Activated CD8-positive, alpha-beta memory T cell treated with anti-CD3 and anti-CD28 coated beads for 36 hours (primary cell): ENCODE data around the gene ERLEC1. TPM values are rescaled to one million over a fixed set of nuclear protein-coding genes. Genes with fewer than 3 reads are reported as not detected.

Experiments
- CTCF ChIA-PET: fragments of 350-600 bp; sonication (Branson Sonifier 250); formaldehyde crosslinking; loops from one replicate; lab custom pipeline; 2021; ENCODE audit warnings: antibody characterized with exemption; lab: Charles Lee
- POLR2A ChIA-PET: fragments of 350-600 bp; sonication (Branson Sonifier 250); formaldehyde crosslinking; loops from one replicate; lab custom pipeline; 2021; ENCODE audit warnings: antibody characterized with exemption; lab: Charles Lee
- total RNA-seq, 2 experiments: library from RNA; stranded (reverse); gene quantifications; one replicate each; pipeline ENCODE4 v1.2.3, GENCODE V29; 2021

ERLEC1 gene
- total RNA-seq, 2 experiments from 2014 or later = 25.2 to 26.0 TPM

DNA sequence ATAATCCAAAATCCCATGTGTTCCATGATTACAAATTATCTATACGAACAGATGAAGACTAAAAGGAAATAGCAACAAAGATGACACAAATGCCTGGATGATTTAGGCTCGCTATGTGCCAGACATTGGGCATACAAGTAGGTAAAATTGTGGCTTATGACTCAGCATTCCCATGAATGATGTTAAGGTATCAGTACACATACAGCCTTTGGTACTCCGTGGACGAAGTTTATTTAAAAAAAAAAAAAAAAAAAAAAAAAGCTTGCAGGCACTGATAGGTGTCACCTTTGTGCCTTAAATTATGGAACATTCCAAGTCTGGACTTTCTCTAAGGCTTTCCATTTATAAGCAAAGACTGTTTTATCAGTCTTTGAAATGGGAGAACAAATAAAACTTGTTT, 16.6 kb upstream of the ERLEC1 start:
- POLR2A ChIA-PET = interaction anchor here (0.6 kb wide), 4 partner anchors 15 to 781 kb away, joined by 3 to 7 read pairs (median 5); no protein-coding TSS in a partner anchor
- CTCF ChIA-PET = interaction anchor here (0.6 kb wide), 1 partner anchor 26 kb away, joined by 3 read pairs; no protein-coding TSS in a partner anchor

DNA sequence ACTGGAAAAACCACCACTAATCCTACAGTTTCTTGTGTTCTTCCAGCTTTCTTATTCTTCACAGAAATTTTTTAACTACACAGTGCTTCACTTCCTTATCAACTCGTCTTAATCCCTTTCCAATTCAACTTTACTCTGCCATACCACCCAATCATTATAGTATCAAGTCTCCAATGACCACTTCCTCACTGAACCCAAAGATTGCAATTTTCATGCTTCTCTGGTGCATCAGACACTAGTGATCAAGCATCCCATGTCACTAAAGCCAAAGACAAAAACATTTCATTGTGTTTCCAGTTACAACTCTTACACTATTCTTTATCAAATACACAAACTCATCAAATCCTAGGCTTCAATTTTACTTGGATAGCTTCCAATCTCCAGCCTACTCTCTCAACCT, 9.7 kb upstream of the ERLEC1 start:
- ChIA-PET POLR2A (interaction anchor here (1.1 kb wide), 1 partner anchor 9 kb away, joined by 6 read pairs; the partner anchor contains the start of gene CHAC2), CTCF (no interaction called here)

DNA sequence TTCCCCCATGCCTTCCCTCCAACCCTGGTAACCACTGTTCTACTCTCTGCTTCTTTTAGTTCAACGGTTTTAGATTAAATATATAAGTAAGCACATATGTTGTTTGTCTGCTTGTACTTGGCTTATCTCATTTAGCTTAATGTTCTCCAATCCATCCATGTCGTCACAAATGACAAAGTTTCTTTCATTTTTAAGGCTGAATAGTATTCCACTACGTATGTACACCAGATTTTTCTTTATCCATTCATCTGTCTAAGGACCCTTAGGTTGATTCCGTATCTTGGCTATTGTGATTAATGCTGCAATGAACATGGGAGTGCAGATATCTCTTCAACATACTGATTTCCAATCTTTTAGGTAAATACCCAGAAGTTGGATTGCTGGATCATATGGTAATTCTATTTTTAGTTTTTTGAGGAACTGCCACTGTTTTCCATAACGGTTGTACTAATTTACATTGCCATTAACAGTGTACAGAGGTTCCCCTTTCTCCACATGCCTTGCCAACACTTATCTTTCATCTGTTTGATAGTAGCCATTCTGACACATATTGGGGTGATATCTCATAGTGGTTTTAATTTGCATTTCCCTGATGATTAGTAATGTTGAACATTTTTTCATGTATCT, 8.2 kb upstream of the ERLEC1 start:
- POLR2A ChIA-PET = no interaction called here
- CTCF ChIA-PET = no interaction called here

- POLR2A ChIA-PET = interaction anchor here (0.9 kb wide), 1 partner anchor 12 kb away, joined by 4 read pairs; the partner anchor contains the start of gene CHAC2
- CTCF ChIA-PET = no interaction called here
Measured at GRCh38 chr2:53780056-53780455, 6.8 kb upstream of the ERLEC1 start.

- ChIA-PET POLR2A (no interaction called here), CTCF (no interaction called here)
Measured at GRCh38 chr2:53782676-53783075, 4.2 kb upstream of the ERLEC1 start.

DNA sequence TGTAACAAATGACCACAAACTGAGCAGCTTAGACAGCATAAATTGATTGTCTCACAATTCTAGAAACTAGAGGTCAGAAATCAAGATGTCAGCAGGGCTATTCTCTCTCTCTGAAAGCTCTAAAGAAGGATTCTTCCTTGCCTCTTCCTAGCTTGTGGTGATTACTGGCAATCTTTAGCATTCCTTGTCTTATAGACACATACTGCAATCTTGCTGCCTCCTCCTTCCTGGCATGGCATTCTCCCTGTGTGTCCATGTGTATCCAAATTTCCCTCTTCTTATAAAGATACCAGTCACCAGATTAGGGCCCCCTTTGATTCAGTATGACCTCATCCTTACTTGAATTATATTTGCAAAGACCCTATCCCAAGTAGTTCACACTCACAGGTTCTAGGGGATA, 2.4 kb upstream of the ERLEC1 start:
- CTCF ChIA-PET = interaction anchor here (1.0 to 1.3 kb wide), 2 partner anchors 9 to 16 kb away, joined by 3 to 6 read pairs; partner anchors contain the start of gene CHAC2
- POLR2A ChIA-PET = no interaction called here

DNA sequence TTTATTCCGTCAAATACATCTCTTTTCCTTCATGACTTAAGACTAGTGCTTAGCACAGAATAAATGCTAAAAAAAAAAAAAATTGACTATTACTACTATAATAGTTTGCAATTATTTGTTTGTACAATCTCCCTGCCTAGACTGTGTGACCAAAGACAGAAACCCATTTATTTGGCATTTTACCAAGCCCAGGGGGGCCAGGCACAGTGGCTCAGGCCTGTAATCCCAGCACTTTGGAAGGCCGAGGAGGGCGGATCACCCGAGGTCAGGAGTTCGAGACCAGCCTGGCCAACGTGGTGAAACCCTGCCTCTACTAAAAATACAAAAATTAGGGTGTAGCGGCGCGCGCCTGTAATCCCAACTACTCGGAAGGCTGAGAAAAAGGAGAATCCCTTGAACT, 1.5 kb upstream of the ERLEC1 start:
- ChIA-PET POLR2A (interaction anchor here (0.6 to 3.3 kb wide), 2 partner anchors 15 to 18 kb away, joined by 6 to 35 read pairs; partner anchors contain the start of gene CHAC2), CTCF (interaction anchor here (1.0 to 1.3 kb wide), 2 partner anchors 10 to 17 kb away, joined by 3 to 6 read pairs; partner anchors contain the start of gene CHAC2)

DNA sequence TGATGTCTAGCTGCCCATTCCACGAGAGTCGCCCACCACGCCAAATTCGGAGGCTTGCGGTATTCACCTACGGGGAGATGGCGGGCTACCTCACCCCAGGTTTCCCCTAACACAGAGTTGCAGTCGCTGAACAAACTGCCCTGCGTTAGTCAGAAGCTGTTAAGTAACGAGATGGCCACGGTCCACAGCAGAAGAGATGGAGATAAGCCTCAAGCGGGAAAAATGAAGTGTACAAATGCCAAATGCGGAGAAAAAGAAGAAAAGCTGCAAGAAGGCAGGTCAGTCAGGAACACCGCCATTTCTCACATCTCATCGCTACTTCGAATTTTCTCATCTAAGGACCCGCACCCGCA, 516 bp upstream of the ERLEC1 start:
- POLR2A ChIA-PET = interaction anchor here (0.8 to 3.3 kb wide), 2 partner anchors 19 to 772 kb away, joined by 3 to 35 read pairs; partner anchors contain the start of gene CHAC2

DNA sequence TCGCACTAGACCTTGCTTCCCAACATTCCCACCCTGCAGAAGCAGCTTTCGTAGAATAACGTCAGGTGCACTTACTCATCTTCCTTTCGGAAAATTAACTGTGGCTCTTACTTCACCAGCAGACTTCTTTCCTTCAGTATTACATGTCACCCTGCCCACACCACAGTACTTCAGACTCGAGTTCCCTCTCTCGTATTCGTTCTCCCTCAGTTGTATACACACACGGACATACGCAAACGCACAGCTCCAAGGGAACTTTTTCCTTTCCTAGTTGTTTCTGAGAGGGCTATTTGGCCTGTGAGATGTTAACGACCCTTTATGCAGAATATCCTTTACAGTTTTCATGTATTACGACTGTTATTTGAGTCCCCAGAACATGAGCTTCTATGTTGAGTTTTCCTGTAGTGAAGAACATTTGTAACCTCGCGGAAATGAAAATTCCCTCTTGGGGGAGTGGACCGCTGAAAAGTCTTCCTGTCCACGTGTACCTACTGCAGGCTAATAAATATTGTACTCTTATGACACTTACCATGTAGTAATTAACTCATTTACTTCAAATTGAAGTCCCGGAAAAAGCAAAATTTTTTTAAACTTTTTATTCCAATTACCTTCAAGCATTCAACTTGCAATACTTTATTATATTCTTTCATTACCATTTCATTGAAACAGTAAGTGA, 908 bp downstream of the ERLEC1 start:
- POLR2A ChIA-PET = interaction anchor here (1.0 to 3.3 kb wide), 2 partner anchors 20 to 181 kb away, joined by 3 to 35 read pairs; partner anchors contain the start of gene CHAC2
- CTCF ChIA-PET = interaction anchor here (0.5 kb wide), 1 partner anchor 54 kb away, joined by 3 read pairs; no protein-coding TSS in a partner anchor

More for the DNA sequence above, 516 bp upstream of the ERLEC1 start:
- CTCF ChIA-PET = interaction anchor here (1.0 kb wide), 1 partner anchor 15 kb away, joined by 3 read pairs; no protein-coding TSS in a partner anchor

DNA sequence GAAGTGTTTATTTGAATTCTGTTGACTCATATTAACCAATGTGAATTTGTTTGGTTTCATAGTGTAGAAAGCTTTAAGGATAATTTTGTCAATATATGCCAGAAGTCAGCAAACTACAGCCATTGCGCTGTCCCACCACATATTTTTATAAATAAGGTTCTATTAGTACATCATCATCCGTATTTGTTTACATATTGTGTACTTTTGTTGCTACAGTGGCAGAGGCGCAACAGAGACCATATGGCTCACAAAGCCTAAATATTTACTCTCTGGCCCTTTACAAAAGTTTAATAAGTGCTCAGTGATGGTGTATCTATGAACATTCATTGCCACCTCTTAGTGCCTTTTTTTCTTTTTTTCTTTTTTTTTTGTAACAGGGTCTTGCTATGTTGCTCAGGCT, 6.4 kb downstream of the ERLEC1 start:
- CTCF ChIA-PET = no interaction called here

GRCh38 chr2:53793821-53794220, 7.0 kb downstream of the ERLEC1 start:
- ChIA-PET POLR2A (no interaction called here), CTCF (no interaction called here)

More for the DNA sequence above, 6.4 kb downstream of the ERLEC1 start:
- POLR2A ChIA-PET = no interaction called here

DNA sequence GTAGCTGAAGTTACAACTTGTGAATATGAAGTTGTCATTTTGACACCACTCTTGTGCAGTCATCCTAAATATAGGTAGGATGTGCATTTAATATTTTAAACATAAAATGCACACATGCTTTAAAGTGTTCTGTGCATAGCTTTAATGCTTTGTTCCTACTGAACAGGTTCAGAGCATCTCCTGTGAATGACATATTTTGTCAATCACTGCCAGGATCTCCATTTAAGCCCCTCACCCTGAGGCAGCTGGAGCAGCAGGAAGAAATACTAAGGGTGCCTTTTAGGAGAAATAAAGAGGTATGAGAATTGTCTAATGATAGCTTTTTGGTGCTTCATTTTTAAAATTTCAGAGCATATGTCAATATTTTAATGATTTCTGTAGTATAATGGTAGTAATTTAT, 14.7 kb downstream of the ERLEC1 start:
- CTCF ChIA-PET = interaction anchor here (0.6 to 1.2 kb wide), 2 partner anchors 24 to 50 kb away, joined by 3 to 6 read pairs; no protein-coding TSS in a partner anchor

GRCh38 chr2:53802617-53803151, 15.8 kb downstream of the ERLEC1 start:
- POLR2A ChIA-PET = no interaction called here

More for the DNA sequence above, 14.7 kb downstream of the ERLEC1 start:
- POLR2A ChIA-PET = no interaction called here

DNA sequence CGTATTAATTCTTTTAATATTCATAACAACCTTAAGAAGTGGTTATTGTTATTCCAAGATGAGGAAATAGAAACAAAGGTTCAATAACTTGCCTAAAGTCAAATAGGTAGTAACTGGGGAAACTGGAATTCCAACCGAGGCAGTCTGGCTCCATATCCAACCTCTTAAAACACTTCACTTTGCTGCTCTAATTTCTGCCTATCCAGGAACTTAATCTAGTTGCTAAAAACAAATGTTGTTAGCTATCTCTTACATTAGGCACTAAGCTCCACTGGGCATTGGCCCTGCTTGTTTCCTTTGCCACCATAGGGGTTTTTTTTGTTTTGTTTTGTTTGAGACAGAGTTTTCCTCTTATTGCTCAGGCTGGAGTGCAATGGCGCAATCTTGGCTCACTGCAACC, 24.8 kb downstream of the ERLEC1 start:
- ChIA-PET POLR2A (no interaction called here), CTCF (no interaction called here)

More at GRCh38 chr2:53802617-53803151, 15.8 kb downstream of the ERLEC1 start:
- CTCF ChIA-PET = interaction anchor here (0.7 kb wide), 1 partner anchor 939 kb away, joined by 3 read pairs; no protein-coding TSS in a partner anchor

DNA sequence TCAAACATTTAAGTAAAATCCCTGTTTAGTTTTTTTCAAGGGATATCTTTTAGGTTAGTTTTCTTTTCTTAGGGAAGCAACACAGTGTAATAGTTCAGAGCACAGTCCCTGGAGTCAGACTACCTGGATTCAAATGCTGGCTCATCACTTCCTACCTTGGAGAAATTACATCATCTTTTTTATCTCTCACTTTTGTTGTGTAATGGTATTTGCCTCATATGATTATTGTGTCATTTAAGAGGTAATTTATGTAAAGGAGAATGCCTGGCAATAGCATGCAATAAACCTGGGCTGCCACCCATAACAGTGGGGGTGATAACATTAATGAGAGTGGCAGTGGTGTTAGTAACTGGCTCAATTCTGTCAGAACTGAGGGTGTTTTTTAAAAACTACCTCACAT, 26.3 kb downstream of the ERLEC1 start:
- CTCF ChIA-PET = interaction anchor here (1.1 kb wide), 1 partner anchor 59 kb away, joined by 6 read pairs; no protein-coding TSS in a partner anchor
- POLR2A ChIA-PET = no interaction called here

GRCh38 chr2:53818854-53819435, 32.1 kb downstream of the ERLEC1 start:
- CTCF ChIA-PET = no interaction called here
- POLR2A ChIA-PET = no interaction called here

GRCh38 chr2:53819634-53820033, 32.8 kb downstream of the ERLEC1 start:
- ChIA-PET POLR2A (no interaction called here), CTCF (interaction anchor here (0.6 kb wide), 1 partner anchor 99 kb away, joined by 4 read pairs; no protein-coding TSS in a partner anchor)

DNA sequence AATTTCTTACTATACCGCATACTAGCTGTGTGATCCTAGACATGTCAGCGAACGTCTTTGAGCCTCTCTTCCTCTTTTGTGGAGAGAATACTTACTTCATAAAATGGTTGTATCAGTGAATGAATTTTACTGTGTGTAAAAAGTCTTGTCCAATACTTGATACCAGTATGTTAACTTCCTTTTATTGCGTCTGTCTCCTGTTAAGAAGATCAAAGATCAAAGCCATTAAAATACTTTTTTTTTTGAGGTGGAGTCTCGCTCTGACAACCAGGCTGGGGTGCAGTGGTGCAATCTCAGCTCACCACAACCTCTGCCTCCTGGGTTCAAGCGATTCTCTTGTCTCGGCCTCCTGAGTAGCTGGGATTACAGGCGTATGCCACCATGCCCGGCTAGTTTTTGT, 33.2 kb downstream of the ERLEC1 start:
- POLR2A ChIA-PET = no interaction called here
- CTCF ChIA-PET = interaction anchor here (0.6 kb wide), 1 partner anchor 99 kb away, joined by 4 read pairs; no protein-coding TSS in a partner anchor

- POLR2A ChIA-PET = no interaction called here
Measured at GRCh38 chr2:53820711-53821110, 33.9 kb downstream of the ERLEC1 start.

More at GRCh38 chr2:53820711-53821110, 33.9 kb downstream of the ERLEC1 start:
- CTCF ChIA-PET = interaction anchor here (0.8 kb wide), 1 partner anchor 25 kb away, joined by 3 read pairs; no protein-coding TSS in a partner anchor
